ENCODE measurements around the gene DPM1. TPM values are rescaled to one million over a fixed set of nuclear protein-coding genes. Genes with fewer than 3 reads are reported as not detected.

The DPM1 gene
- total RNA-seq, 4 donors from 2014 or later: 48.8 to 83.1 (median 60.2) TPM

GRCh38 chr20:50957276-50957675 is 1.1 kb downstream of the DPM1 start:
- DNase-seq: no peak
- Histone ChIP-seq H3K27ac (peak overlapping the region in 1 of 3 donors; percentile 95), H3K9me3 (no peaks in the 10 kb centered on the region), H3K4me3 (replicated peaks in 1 of 3) (peak overlapping the region in 2 of 3 donors; percentile 86 to 99), H3K4me1 (peaks cover 21 to 24% of the 10 kb centered on the region in 2 donors), H3K27me3 (no peaks in the 10 kb centered on the region), H3K36me3 (peaks cover 6 to 8% of the 10 kb centered on the region in 2 donors)
- 24 to 26% methylated on average over 7 of the region's 7 CpGs for WGBS, 2 donors
- intact Hi-C loops (cut with DNase I): no loop called here
- TF ChIP-seq CTCF (IDR thresholded peaks at IDR 0.05): no peak
- no peak for TF ChIP-seq POLR2A (IDR thresholded peaks at IDR 0.05)

GRCh38 chr20:50953821-50954220 is 4.5 kb downstream of the DPM1 start:
- TF ChIP-seq CTCF (IDR thresholded peaks at IDR 0.05) (no peak), POLR2A (IDR thresholded peaks at IDR 0.05) (no peak)
- intact Hi-C loops (cut with DNase I): no loop called here
- H3K36me3 ChIP-seq: peaks cover 24 to 29% of the 10 kb centered on the region in 2 donors

GRCh38 chr20:50953196-50953595 is 5.1 kb downstream of the DPM1 start:
- 90 to 93% methylated on average over 2 of the region's 2 CpGs for WGBS, 2 donors
- H3K27ac ChIP-seq: no peak overlapping the region
- no peak overlapping the region for H3K4me3 ChIP-seq (replicated peaks in 1 of 3)
- TF ChIP-seq CTCF (IDR thresholded peaks at IDR 0.05): no peak
- TF ChIP-seq POLR2A (IDR thresholded peaks at IDR 0.05): no peak
- DNase-seq: no peak
- intact Hi-C loops (cut with DNase I): no loop called here
- H3K27me3 ChIP-seq: no peaks in the 10 kb centered on the region
- H3K9me3 ChIP-seq: no peaks in the 10 kb centered on the region
- H3K36me3 ChIP-seq: peaks cover 26 to 34% of the 10 kb centered on the region in 2 donors
- peaks cover 9 to 14% of the 10 kb centered on the region in 2 donors for H3K4me1 ChIP-seq

More at GRCh38 chr20:50953821-50954220, 4.5 kb downstream of the DPM1 start:
- no peak for DNase-seq
- Histone ChIP-seq H3K27ac (no peak overlapping the region), H3K4me1 (peaks cover 9 to 14% of the 10 kb centered on the region in 2 donors), H3K4me3 (replicated peaks in 1 of 3) (no peak overlapping the region), H3K27me3 (no peaks in the 10 kb centered on the region), H3K9me3 (no peaks in the 10 kb centered on the region)

GRCh38 chr20:50948132-50948785 is 10.1 kb downstream of the DPM1 start:
- Histone ChIP-seq H3K27me3 (no peaks in the 10 kb centered on the region), H3K27ac (no peak overlapping the region), H3K4me1 (no peaks in the 10 kb centered on the region), H3K9me3 (no peaks in the 10 kb centered on the region), H3K4me3 (replicated peaks in 1 of 3) (no peak overlapping the region), H3K36me3 (peaks cover 50 to 55% of the 10 kb centered on the region in 2 donors)
- TF ChIP-seq CTCF (IDR thresholded peaks at IDR 0.05) (no peak), POLR2A (IDR thresholded peaks at IDR 0.05) (no peak)
- WGBS, 2 donors: 88 to 89% methylated on average over 4 of the region's 4 CpGs
- DNase-seq: no peak
- intact Hi-C loops (cut with DNase I): no loop called here

GRCh38 chr20:50943069-50943468 is 15.3 kb downstream of the DPM1 start:
- whole genome bisulfite sequencing, 2 donors: 94% methylated on average over 7 of the region's 7 CpGs
- Histone ChIP-seq H3K4me3 (replicated peaks in 1 of 3) (no peak overlapping the region), H3K4me1 (no peaks in the 10 kb centered on the region), H3K27ac (no peak overlapping the region), H3K36me3 (peaks cover 43 to 68% of the 10 kb centered on the region in 2 donors), H3K27me3 (no peaks in the 10 kb centered on the region), H3K9me3 (no peaks in the 10 kb centered on the region)
- TF ChIP-seq CTCF (IDR thresholded peaks at IDR 0.05): no peak
- no peak for TF ChIP-seq POLR2A (IDR thresholded peaks at IDR 0.05)
- DNase-seq: no peak
- intact Hi-C loops (cut with DNase I): no loop called here

Measured in thyroid gland (tissue), 4 donors.